NT2/D1 (cell line): ENCODE results near the gene GAS7.

ENCODE experiments used
- DNase-seq: peaks from one replicate; pipeline ENCODE4 v3.0.0-alpha.2; 2011; ENCODE audit warnings: low read depth, low spot score
- H3K27me3 ChIP-seq: 2 replicates; pipeline ENCODE4 v1.6.0; 2011; ENCODE audit warnings: mild to moderate bottlenecking; ENCODE audit not compliant: insufficient read length, insufficient read depth
- H3K36me3 ChIP-seq: 2 replicates; pipeline ENCODE4 v1.6.1; 2011; ENCODE audit warnings: mild to moderate bottlenecking, low read length, mixed read lengths; ENCODE audit not compliant: insufficient read depth, insufficient read length
- H3K4me1 ChIP-seq: 2 replicates; pipeline ENCODE4 v1.5.1; 2011; ENCODE audit not compliant: insufficient read depth, insufficient read length
- H3K4me3 ChIP-seq: 2 replicates; pipeline ENCODE4 v1.5.1; 2011; ENCODE audit warnings: low read depth; ENCODE audit not compliant: insufficient read length
- H3K9ac ChIP-seq: 2 replicates; pipeline ENCODE4 v1.6.0; 2011; ENCODE audit warnings: low read depth; ENCODE audit not compliant: insufficient read length
- H3K9me3 ChIP-seq: 2 replicates; pipeline ENCODE4 v1.5.1; 2011; ENCODE audit warnings: mild to moderate bottlenecking, low read length; ENCODE audit not compliant: insufficient read depth
- SUZ12 ChIP-seq: IDR thresholded peaks from 2 replicates; pipeline ENCODE4 v1.6.1; 2011; ENCODE audit not compliant: insufficient read length, insufficient read depth; ENCODE audit errors: extremely low read depth
- YY1 ChIP-seq: IDR thresholded peaks from 2 replicates; pipeline ENCODE4 v1.6.1; 2011; ENCODE audit not compliant: insufficient read length, insufficient read depth
- ZNF274 ChIP-seq: IDR thresholded peaks from 2 replicates; pipeline ENCODE4 v1.6.1; 2011; ENCODE audit warnings: mild to moderate bottlenecking, low read depth, low read length

GAS7 gene

DNA sequence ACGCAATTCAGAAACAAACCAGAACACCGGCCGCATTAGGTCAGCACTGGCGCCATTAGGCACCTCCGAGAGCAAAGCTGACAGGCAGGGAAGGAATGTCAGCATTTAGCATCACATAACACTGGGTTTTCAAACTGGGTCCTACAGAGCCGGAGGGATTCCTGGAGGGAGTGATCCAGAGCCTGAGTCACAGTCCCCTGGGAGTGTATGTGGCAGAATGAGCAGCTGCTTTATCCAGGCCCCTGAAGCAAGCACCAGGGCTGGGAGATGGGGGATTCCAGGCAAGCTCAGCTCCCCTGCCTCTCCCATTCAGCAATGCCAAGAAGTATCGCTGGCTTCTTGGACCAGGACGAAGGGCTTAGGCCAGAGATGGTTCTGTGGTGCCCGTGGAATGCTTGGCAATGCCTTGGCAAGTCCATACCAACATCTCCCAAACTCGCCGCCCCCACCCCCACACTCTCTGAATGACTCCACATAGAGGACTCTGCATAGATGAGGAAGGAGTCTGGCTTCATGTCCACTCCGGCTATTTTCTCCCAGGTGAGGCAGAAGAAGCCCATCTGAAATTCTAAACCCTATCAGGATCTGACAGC lies 20.4 kb downstream of the GAS7 start:
- Histone ChIP-seq H3K9ac (peak overlapping the region; percentile 80), H3K4me1 (peaks cover 19% of the 10 kb centered on the region)
- peak; percentile 75 for DNase-seq

DNA sequence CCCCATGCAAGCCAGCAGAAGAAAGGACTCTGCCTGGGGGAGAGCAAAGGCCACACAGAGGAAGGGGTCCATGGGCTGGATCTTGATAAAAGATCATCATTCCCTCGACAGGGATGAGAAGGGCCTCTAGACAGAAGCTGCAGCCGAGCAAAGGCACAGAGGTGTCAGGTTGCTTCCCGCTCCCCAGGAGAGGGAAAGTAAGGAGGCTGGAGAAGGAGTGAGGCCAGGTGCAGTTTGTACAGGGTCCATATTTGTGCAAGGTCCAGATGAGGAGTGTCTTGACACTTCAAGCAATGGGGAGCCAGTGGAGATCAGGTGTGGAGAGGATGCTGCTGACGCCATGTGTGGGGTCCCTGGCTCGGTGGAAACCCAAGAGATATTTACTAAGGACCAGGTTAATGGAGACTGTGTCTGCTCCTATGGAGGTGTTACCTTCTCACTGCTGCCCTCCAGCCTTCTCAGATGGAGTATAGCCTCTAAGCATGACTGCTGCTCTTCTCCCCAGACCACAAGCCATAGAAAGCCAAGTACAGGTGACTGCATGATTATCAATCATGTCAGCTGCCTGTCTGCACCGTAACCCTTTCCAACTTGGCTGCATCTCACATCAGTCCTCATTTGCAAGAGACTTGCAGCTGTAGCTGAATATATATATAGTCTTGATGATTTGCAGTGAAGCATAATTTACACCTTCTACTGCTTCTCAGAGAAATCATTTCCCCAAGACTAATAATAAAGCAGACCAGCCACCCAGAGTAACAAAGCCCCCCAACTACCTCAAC lies 21.1 kb downstream of the GAS7 start:
- Histone ChIP-seq H3K9ac (peak overlapping the region; percentile 69), H3K4me1 (peaks cover 19% of the 10 kb centered on the region), H3K4me3 (no peak overlapping the region), H3K36me3 (no peaks in the 10 kb centered on the region), H3K27me3 (no peaks in the 10 kb centered on the region), H3K9me3 (peaks cover 6% of the 10 kb centered on the region; the same call in 1 of the 2 replicates)
- no peak for TF ChIP-seq ZNF274
- TF ChIP-seq YY1 = no peak
- TF ChIP-seq SUZ12 = no peak
- no peak for DNase-seq

More for the DNA sequence above, 20.4 kb downstream of the GAS7 start:
- TF ChIP-seq ZNF274 = no peak
- TF ChIP-seq YY1 = peak; percentile 33
- TF ChIP-seq SUZ12 = no peak
- Histone ChIP-seq H3K4me3 (no peak overlapping the region), H3K9me3 (peaks cover 2% of the 10 kb centered on the region; the same call in 1 of the 2 replicates), H3K36me3 (no peaks in the 10 kb centered on the region), H3K27me3 (no peaks in the 10 kb centered on the region)

DNA sequence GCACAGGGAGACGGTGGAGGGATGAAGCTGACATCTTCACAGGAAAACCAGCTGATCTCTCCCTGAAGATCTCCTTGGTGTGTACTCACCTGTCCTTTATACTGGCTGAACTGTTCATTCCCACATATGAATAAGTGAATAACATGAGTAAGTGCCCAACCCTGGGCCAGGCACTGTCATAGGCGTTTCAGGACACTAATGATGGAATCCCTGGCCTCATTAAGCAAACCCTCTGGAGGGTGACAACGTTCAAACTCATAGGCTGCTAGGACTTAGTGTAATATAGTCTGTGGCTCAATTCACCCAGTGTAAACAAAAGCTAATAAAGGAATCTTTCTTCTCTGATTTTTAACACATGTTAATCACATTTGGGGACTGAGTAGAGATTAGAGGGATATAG lies 24.5 kb downstream of the GAS7 start:
- no peaks in the 10 kb centered on the region for H3K27me3 ChIP-seq
- H3K9ac ChIP-seq = no peak overlapping the region
- TF ChIP-seq ZNF274 (no peak), SUZ12 (no peak), YY1 (no peak)
- no peak for DNase-seq
- no peaks in the 10 kb centered on the region for H3K36me3 ChIP-seq
- H3K4me1 ChIP-seq = peaks cover 14% of the 10 kb centered on the region
- peaks cover 6% of the 10 kb centered on the region; the same call in 1 of the 2 replicates for H3K9me3 ChIP-seq
- H3K4me3 ChIP-seq = no peak overlapping the region

DNA sequence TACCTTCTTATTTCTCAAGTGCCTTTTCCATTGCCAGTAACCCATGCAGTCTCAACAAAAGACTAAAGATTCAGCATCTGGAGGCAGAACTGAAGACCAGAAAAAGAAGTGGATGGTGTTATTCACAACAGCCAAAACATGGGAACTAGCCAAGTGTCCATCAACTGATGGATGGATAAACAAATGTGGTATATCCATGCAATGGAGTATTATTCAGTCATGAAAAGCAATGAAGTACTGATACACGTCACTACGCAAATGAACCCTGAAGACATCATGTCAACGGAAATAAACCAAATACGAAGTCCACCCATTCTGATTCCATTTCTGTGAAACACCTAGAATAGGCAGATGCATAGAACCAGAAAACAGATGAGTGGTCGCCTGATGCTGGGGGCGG lies 25.6 kb downstream of the GAS7 start:
- H3K4me1 ChIP-seq = peaks cover 14% of the 10 kb centered on the region
- H3K4me3 ChIP-seq = no peak overlapping the region
- no peak for TF ChIP-seq SUZ12
- TF ChIP-seq ZNF274 = no peak
- no peak for TF ChIP-seq YY1
- H3K27me3 ChIP-seq = no peaks in the 10 kb centered on the region
- H3K9ac ChIP-seq = no peak overlapping the region
- H3K36me3 ChIP-seq = no peaks in the 10 kb centered on the region
- H3K9me3 ChIP-seq = peaks cover 6% of the 10 kb centered on the region; the same call in 1 of the 2 replicates
- DNase-seq = no peak

DNA sequence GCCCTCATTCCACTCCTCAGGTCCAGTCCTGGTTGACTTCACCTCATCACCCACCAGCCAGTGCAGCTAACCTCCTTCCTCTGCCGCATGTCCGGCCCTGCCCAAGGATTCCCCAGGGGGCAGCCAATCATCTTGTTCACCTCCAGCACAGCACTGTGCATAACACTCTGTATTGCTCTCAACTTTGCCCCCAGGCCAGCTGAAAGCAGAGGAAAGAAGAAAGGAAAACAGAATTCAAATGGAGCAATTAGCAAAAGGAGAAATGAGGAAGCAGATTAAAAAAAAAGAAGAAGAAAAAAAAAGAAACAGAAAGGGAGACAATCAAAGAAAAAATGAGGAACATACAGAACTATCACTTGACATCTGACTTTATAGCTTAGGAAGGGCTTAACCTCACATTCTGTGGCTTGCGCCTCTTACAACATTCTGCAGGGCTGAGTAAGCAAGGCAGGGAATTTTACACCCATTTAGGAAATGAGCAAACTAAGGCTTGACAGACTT lies 26.1 kb downstream of the GAS7 start:
- H3K27me3 ChIP-seq = no peaks in the 10 kb centered on the region
- peaks cover 14% of the 10 kb centered on the region for H3K4me1 ChIP-seq
- no peak for DNase-seq
- TF ChIP-seq ZNF274 = no peak
- no peak for TF ChIP-seq YY1
- TF ChIP-seq SUZ12 = no peak
- peaks cover 6% of the 10 kb centered on the region; the same call in 1 of the 2 replicates for H3K9me3 ChIP-seq
- no peak overlapping the region for H3K4me3 ChIP-seq
- H3K9ac ChIP-seq = no peak overlapping the region
- no peaks in the 10 kb centered on the region for H3K36me3 ChIP-seq

DNA sequence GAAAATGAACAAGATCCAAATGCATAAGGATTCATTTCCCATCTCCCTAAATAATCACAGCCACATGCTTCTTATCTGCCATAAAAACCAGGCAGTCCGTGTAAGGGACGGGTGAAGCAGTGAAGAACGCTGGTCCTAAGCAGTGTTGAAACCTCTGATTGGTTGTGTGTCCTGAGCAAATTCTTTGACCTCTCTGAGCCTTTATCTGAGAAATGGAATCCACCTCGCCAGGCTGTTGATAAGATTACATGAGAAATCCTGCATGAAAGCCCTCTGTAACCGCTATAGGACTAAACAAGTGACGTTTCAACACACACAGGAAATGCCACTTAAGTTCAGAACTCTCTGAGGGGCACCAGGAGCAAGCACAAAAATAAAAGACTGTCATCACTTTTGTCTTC lies 26.8 kb downstream of the GAS7 start:
- no peak for DNase-seq
- H3K36me3 ChIP-seq = no peaks in the 10 kb centered on the region
- H3K4me3 ChIP-seq = no peak overlapping the region
- H3K4me1 ChIP-seq = peaks cover 11% of the 10 kb centered on the region
- no peak overlapping the region for H3K9ac ChIP-seq
- no peaks in the 10 kb centered on the region for H3K27me3 ChIP-seq
- peaks cover 6% of the 10 kb centered on the region; the same call in 1 of the 2 replicates for H3K9me3 ChIP-seq
- no peak for TF ChIP-seq SUZ12
- TF ChIP-seq YY1 = no peak
- no peak for TF ChIP-seq ZNF274

DNA sequence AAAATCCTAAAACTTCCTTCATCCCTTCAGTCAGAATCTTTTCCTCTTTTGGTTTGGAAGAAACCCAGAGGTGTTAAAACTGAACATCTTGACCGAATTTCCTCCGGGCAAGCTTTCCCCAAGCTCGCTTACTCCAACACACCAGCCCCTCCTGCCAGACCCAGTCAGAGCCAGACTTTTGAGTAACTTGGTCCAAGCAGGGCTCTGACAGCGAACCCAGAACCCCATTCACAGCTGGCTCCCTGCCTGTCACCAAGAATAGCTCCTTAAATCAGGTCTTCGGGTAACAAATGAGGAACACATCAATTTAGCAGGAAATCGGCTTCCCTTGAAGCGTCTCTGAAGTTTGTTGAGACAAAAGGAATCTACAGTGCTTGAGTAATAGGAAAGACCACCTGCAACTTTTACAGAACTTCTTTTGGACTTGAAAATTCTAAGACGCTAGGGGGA lies 27.3 kb downstream of the GAS7 start:
- Histone ChIP-seq H3K4me1 (peaks cover 8% of the 10 kb centered on the region), H3K4me3 (no peak overlapping the region), H3K9ac (no peak overlapping the region), H3K27me3 (no peaks in the 10 kb centered on the region), H3K36me3 (no peaks in the 10 kb centered on the region), H3K9me3 (peaks cover 6% of the 10 kb centered on the region; the same call in 1 of the 2 replicates)
- TF ChIP-seq YY1 = no peak
- no peak for TF ChIP-seq ZNF274
- TF ChIP-seq SUZ12 = no peak
- no peak for DNase-seq
